HCT116 (cell line): ENCODE data around the gene PM20D1.

Experiments used
- CBX3 ChIP-seq: IDR thresholded peaks from 2 replicates; pipeline ENCODE4 v1.6.1; 2012; ENCODE audit warnings: low read depth
- CTCF ChIP-seq, 3 experiments: fragments of 200-600 bp in 1 of 3; sonication (generic) in 1 of 3; IDR thresholded peaks in 2 of 3; conservative IDR thresholded peaks in 1 of 3; 2 replicates each; pipeline ENCODE4 v1.5.1; 2012 to 2017; ENCODE audit warnings: low read depth in 2 of 3, low read length in 2 of 3, antibody characterized with exemption in 1 of 3, borderline replicate concordance in 1 of 3, control low read depth in 1 of 3, mild to moderate bottlenecking in 1 of 3, mixed read lengths in 1 of 3, mixed run types in 1 of 3, moderate library complexity in 1 of 3; ENCODE audit not compliant: insufficient read depth in 1 of 3
- EGR1 ChIP-seq: IDR thresholded peaks from 2 replicates; pipeline ENCODE4 v1.6.1; 2012; ENCODE audit warnings: low read depth
- EZH2 ChIP-seq: fragments of 200-600 bp; sonication (generic); IDR thresholded peaks from 2 replicates; pipeline ENCODE4 v1.6.1; 2017; ENCODE audit warnings: antibody characterized with exemption, mixed run types
- POLR2AphosphoS5 ChIP-seq: IDR thresholded peaks from 2 replicates; pipeline ENCODE4 v1.6.1; 2011; ENCODE audit warnings: mild to moderate bottlenecking, low read depth, low read length, moderate library complexity
- RAD21 ChIP-seq: IDR thresholded peaks from 2 replicates; pipeline ENCODE4 v1.6.1; 2012; ENCODE audit warnings: low read depth, mild to moderate bottlenecking
- REST ChIP-seq: IDR thresholded peaks from 2 replicates; pipeline ENCODE4 v1.6.1; 2012; ENCODE audit warnings: low read depth
- SIN3A ChIP-seq: IDR thresholded peaks from 2 replicates; pipeline ENCODE4 v1.6.1; 2012; ENCODE audit warnings: low read depth
- TCF7L2 ChIP-seq: IDR thresholded peaks from 2 replicates; pipeline ENCODE4 v1.7.0; 2011; ENCODE audit warnings: borderline replicate concordance, inconsistent platforms; ENCODE audit not compliant: insufficient read depth, insufficient read length; ENCODE audit errors: extremely low read depth

GRCh38 chr1:205842229-205842628 lies 7.7 kb downstream of the PM20D1 start:
- TF ChIP-seq RAD21 (no peak), EZH2 (no peak), CTCF (IDR thresholded peaks at IDR 0.05 in 2 of 3, conservative IDR thresholded peaks at IDR 0.05 in 1 of 3; ENCODE audit: borderline replicate concordance in 1 of 3, insufficient read depth in 1 of 3, low read depth in 2 of 3, low read length in 2 of 3) (no peak), TCF7L2 (no peak), EGR1 (no peak), POLR2AphosphoS5 (no peak), REST (no peak), CBX3 (no peak), SIN3A (no peak)
